Tongue (tissue), 2 donors: ENCODE measurements around the gene HP. TPM values are rescaled to one million over a fixed set of nuclear protein-coding genes. Genes with fewer than 3 reads are reported as not detected.

Experiments
- DNase-seq: peaks from one replicate; pipeline ENCODE4 v3.0.0-alpha.2; 2015
- total RNA-seq: library from RNA; depleted of rRNA; stranded (reverse); fragments of >200 nt; gene quantifications from one replicate; pipeline ENCODE4 v1.2.3, GENCODE V29; 2014

HP gene
- total RNA-seq, 1 donor from 2014 or later: 2.4 TPM

DNA sequence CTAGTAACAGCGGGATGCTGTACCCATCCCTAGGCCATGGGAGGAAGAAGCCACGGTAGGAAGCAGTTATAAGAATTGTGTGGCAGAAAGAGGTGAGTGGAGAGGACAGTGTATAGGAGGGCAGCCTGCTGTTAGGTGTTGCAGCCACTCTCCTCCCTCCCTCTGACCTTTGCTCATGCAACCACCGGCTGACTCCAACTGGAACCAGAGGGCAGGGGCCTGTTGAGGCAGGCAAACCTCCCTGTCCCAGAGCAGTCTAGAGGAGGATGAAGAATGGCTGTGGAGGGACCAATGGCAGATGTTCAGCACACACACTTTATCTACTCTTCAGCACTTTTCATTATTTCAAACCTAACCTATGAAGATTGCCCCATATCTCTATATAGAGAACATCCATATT is 36.9 kb downstream of the HP start:
- no peak for DNase-seq

GRCh38 chr16:72092832-72093447 is 38.6 kb downstream of the HP start:
- DNase-seq: peak; percentile 55

DNA sequence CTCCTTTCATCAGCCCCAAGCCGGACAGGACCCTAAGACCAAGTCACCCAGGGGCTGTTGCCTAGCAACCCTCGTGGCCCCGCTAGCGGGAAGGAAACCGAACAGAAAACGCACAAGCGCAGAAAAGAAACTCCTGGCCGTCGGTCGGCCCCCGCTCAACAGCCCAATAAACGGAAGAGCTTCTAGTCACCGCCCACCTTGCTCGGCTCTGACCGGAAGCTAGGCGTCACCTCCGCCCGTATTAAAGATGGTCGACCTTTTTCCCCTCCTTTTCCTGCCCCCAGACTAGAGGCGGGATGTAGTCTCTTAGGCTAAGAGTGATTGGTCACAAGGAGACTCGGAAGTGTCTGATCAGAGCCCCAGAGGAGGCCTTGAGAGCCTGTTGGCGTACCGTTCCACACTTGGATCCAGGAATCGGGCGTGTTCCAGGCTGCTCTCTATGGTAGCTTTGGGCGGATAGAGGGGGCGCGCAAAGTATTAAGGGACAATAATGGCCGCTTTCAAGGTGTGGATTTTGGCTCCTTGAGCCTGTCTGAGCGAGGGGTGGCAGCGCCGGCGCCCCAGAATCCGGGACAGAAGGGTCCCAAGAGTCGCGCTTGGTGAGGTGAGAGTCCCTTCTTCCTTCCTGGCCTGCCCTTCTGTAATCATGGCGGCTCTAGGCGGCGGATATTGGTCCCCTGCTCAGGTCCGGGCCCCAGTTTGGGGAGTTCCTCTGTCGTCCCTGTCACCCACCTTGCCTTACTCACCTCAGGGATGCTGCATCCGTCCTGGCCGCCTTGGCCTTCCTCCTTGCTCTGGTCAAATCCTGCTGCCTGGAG is 39.4 kb downstream of the HP start, which contains the start of the genes DHX38 and TXNL4B:
Gene DHX38 (plus strand): TSS at position 400 of the 818 bp plus-strand sequence. CDS start 2,311 bp downstream, outside the sequence.
Gene TXNL4B (minus strand): TSS at position 173 of the 818 bp plus-strand sequence. CDS start 2,871 bp downstream, outside the sequence.
- peak; percentile 99 for DNase-seq

GRCh38 chr16:72094266-72094610 is 39.9 kb downstream of the HP start:
- DNase-seq: no peak

DNA sequence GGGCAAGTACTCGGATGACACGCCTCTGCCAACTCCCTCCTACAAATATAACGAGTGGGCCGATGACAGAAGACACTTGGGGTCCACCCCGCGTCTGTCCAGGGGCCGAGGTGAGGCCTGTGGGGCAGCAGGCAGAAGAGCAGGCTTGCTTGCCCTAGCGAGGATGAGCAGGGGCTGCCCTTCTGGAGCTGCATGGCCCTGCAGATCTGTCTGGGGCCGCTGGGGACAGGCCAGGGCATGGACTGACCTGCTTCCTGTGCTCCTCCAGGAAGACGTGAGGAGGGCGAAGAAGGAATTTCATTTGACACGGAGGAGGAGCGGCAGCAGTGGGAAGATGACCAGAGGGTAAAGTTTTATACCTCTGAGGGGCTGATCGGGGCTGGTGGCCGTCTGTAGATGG is 44.6 kb downstream of the HP start:
- DNase-seq: no peak

- peak; percentile 46 for DNase-seq
Observed at GRCh38 chr16:72099377-72099818, 45.1 kb downstream of the HP start.

- peak; percentile 15 for DNase-seq
Observed at GRCh38 chr16:72101195-72101594, 46.9 kb downstream of the HP start.

DNA sequence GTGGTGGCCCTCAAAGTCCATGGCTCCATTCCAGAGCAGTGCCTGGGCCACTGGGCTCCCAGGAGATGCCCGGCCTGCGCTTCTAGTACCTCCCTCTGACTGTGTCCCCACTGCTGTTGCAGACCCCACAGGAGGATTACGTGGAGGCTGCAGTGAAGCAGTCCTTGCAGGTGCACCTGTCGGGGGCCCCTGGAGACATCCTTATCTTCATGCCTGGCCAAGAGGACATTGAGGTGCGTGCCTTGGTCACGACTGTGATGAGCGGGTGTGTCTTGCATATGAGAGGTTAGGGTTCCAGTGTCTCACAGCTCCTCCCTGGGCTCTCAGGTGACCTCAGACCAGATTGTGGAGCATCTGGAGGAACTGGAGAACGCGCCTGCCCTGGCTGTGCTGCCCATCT is 50.6 kb downstream of the HP start:
- DNase-seq: no peak

DNA sequence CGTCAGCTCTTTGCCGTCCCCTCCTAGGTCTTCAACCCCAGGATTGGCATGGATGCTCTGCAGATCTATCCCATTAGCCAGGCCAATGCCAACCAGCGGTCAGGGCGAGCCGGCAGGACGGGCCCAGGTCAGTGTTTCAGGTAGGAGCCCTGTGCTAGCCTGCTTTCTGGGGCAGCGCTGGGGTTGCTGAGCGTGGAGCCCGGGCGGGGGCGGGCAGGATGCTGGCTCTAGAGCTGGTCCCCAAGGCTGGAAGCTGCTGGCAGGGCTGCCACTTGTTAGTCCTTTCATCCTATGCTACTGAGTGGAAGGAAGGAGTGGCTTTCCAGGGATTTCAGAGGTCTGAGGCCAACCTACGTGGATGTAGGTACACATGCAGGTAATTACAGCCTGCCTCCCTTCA is 51.7 kb downstream of the HP start:
- no peak for DNase-seq

DNA sequence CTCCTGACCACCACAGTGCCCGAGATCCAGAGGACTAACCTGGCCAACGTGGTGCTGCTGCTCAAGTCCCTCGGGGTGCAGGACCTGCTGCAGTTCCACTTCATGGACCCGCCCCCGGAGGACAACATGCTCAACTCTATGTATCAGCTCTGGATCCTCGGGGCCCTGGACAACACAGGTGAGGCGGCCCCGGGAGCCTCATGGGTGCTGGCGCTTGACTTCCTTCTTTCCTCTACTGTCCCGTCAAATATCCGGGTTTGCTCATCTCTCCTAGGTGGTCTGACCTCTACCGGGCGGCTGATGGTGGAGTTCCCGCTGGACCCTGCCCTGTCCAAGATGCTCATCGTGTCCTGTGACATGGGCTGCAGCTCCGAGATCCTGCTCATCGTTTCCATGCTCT is 53.1 kb downstream of the HP start:
- DNase-seq: no peak

DNA sequence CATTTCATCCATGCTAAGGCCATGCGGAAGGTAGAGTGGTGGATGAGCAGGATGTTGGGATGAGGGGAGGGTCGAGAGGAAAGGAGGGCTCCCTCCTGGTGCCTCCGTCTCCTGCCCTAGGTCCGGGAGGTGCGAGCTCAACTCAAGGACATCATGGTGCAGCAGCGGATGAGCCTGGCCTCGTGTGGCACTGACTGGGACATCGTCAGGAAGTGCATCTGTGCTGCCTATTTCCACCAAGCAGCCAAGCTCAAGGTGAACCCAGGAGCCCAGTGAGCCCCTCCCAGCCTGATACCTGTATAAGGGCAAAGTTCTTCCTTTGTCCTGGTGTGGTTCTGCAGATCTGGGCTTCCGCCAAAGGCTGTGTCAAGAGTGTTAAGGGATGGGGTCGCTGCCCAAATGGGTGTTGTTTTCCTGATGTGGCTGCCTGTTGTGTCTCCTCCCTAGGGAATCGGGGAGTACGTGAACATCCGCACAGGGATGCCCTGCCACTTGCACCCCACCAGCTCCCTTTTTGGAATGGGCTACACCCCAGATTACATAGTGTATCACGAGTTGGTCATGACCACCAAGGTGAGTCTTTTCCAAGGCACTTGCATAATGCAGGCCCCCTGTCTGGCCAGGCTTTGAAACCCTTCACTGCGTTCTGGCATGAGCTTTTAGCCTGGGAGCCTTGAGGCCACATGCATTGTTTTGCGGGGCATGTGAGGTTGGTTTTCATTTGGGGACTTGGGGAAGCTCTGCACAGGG is 54.2 kb downstream of the HP start:
- no peak for DNase-seq

DNA sequence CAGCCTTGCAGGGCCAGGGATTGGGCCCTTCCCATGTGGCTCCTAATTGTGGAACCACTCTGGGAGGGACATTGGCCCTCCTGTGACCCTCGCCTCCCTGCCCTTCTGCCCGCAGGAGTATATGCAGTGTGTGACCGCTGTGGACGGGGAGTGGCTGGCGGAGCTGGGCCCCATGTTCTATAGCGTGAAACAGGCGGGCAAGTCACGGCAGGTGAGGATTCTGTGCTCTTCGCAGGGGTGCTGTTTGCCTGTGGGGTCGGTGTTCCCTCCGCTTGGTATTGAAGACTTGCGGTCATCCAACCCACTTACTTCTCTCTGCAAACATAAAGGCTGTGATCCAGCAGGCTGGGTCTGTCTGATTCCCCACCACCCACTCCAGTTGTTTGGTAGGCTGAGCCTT is 55.0 kb downstream of the HP start:
- DNase-seq: no peak

GRCh38 chr16:72109966-72110530 is 55.7 kb downstream of the HP start:
- DNase-seq: no peak

Other genes with a start within 250 kb of the HP start
- 109 TPM for gene AP1G1, start 245.7 kb upstream of the HP start, total RNA-seq
- gene ATXN1L, start 208.5 kb upstream of the HP start, total RNA-seq: 24.1 TPM
- gene ZNF821, start 170.3 kb upstream of the HP start, total RNA-seq: 6.6 TPM
- gene IST1, start 159.0 kb upstream of the HP start, total RNA-seq: 213 TPM
- 0.10 TPM for gene PKD1L3, start 54.1 kb upstream of the HP start, total RNA-seq
- gene DHODH, start 45.8 kb upstream of the HP start, total RNA-seq: 8.7 TPM
- gene HPR, start 8.7 kb downstream of the HP start, total RNA-seq: not detected
- gene TXNL4B, start 39.1 kb downstream of the HP start, total RNA-seq: 8.2 TPM
- 54.2 TPM for gene DHX38, start 39.3 kb downstream of the HP start, total RNA-seq
- 8.1 TPM for gene PMFBP1, start 117.7 kb downstream of the HP start, total RNA-seq